OCI-LY7 (cell line): ENCODE measurements around the gene VASP.

Experiments
- EZH2phosphoT487 ChIP-seq: fragments of 200-600 bp; sonication (generic); IDR thresholded peaks from 2 replicates; pipeline ENCODE4 v1.6.1; 2018; ENCODE audit warnings: low read depth, borderline replicate concordance, mild to moderate bottlenecking, mixed run types, antibody characterized with exemption, low read length, moderate library complexity, mixed read lengths
- TF ChIP-seq, protein P1 (sequence below): fragments of 200-600 bp; sonication (generic); conservative IDR thresholded peaks from 2 replicates; pipeline ENCODE4 v1.5.1; 2014; ENCODE audit warnings: mild to moderate bottlenecking, antibody characterized with exemption, low read length, moderate library complexity, mixed read lengths

GRCh38 chr19:45568732-45569131, 61.5 kb downstream of the VASP start:
- TF ChIP-seq, protein P1, sequence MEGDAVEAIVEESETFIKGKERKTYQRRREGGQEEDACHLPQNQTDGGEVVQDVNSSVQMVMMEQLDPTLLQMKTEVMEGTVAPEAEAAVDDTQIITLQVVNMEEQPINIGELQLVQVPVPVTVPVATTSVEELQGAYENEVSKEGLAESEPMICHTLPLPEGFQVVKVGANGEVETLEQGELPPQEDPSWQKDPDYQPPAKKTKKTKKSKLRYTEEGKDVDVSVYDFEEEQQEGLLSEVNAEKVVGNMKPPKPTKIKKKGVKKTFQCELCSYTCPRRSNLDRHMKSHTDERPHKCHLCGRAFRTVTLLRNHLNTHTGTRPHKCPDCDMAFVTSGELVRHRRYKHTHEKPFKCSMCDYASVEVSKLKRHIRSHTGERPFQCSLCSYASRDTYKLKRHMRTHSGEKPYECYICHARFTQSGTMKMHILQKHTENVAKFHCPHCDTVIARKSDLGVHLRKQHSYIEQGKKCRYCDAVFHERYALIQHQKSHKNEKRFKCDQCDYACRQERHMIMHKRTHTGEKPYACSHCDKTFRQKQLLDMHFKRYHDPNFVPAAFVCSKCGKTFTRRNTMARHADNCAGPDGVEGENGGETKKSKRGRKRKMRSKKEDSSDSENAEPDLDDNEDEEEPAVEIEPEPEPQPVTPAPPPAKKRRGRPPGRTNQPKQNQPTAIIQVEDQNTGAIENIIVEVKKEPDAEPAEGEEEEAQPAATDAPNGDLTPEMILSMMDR: no peak
- TF ChIP-seq EZH2phosphoT487: no peak
